Fibroblast of villous mesenchyme (primary cell): ENCODE results near the gene SLX4IP. TPM values are rescaled to one million over a fixed set of nuclear protein-coding genes. Genes with fewer than 3 reads are reported as not detected.

Source experiments
- small RNA-seq: library from RNA; depleted of rRNA; stranded (forward); fragments of <200 nt; gene quantifications from one replicate; pipeline ENCODE3, GENCODE V24; 2012
- total RNA-seq: library from RNA; depleted of rRNA; stranded (reverse); fragments of >200 nt; gene quantifications from 2 replicates; pipeline ENCODE4 v1.2.3, GENCODE V29; 2012

Gene SLX4IP
- total RNA-seq, 1 donor, result 5.6 TPM

Small RNA genes lying within 50 kb of the gene (small RNA-seq; reads per million reads assigned to genes)
- not detected for gene MIR6870

Other genes with a start within 250 kb of the SLX4IP start
- 2.9 and 8.6 TPM in 2 replicates for gene SNAP25, start 216.5 kb upstream of the SLX4IP start, total RNA-seq
- gene MKKS, start 1.1 kb upstream of the SLX4IP start, total RNA-seq, result 3.5 and 9.1 TPM in 2 replicates
- 12.1 and 16.1 TPM in 2 replicates for gene JAG1, start 238.7 kb downstream of the SLX4IP start, total RNA-seq